CD4-positive, alpha-beta T cell treated with Interleukin-17A for 1 hour (primary cell): ENCODE results near the gene OVOL2.
A peak's percentile ranks its signal among the peaks of the same experiment; 100 is the strongest.
"Not testable (repeated sequence)": the region's sequence is repeated elsewhere in the genome, so short reads cannot be mapped to it uniquely, and the experiment has no call there.

Experiments
- DNase-seq: peaks from one replicate; pipeline ENCODE4 v3.0.0-alpha.2; 2020

OVOL2 gene

GRCh38 chr20:18056174-18057100 is 1.3 kb downstream of the OVOL2 start:
- no peak for DNase-seq

- no peak for DNase-seq
These were observed 2.5 kb downstream of the OVOL2 start for GRCh38 chr20:18055261-18055660.

GRCh38 chr20:18052856-18053255 is 4.9 kb downstream of the OVOL2 start:
- DNase-seq, result no peak

GRCh38 chr20:18050628-18051027 is 7.1 kb downstream of the OVOL2 start:
- DNase-seq, result no peak

- DNase-seq, result no peak
These were observed 9.5 kb downstream of the OVOL2 start for GRCh38 chr20:18048176-18048575.

GRCh38 chr20:18046535-18046934 is 11.2 kb downstream of the OVOL2 start:
- no peak for DNase-seq

- no peak for DNase-seq
These were observed 15.5 kb downstream of the OVOL2 start for GRCh38 chr20:18042229-18042628.

- DNase-seq, result no peak
These were observed 16.3 kb downstream of the OVOL2 start for GRCh38 chr20:18041462-18041861.

GRCh38 chr20:18039063-18039462 is 18.7 kb downstream of the OVOL2 start:
- no peak for DNase-seq

- no peak for DNase-seq
These were observed 23.7 kb downstream of the OVOL2 start for GRCh38 chr20:18034039-18034438.

- no peak for DNase-seq
These were observed 24.5 kb downstream of the OVOL2 start for GRCh38 chr20:18032977-18033892.

GRCh38 chr20:18031888-18032509 is 25.7 kb downstream of the OVOL2 start:
- no peak for DNase-seq

- no peak for DNase-seq
These were observed 26.7 kb downstream of the OVOL2 start for GRCh38 chr20:18031050-18031449.

- no peak for DNase-seq
These were observed 27.7 kb downstream of the OVOL2 start for GRCh38 chr20:18030020-18030419.

- DNase-seq, result not testable (repeated sequence)
These were observed 30.7 kb downstream of the OVOL2 start for GRCh38 chr20:18027011-18027410.

GRCh38 chr20:18024606-18025127 is 33.0 kb downstream of the OVOL2 start:
- no peak for DNase-seq

GRCh38 chr20:18020931-18021330 is 36.8 kb downstream of the OVOL2 start:
- no peak for DNase-seq

- peak; percentile 8 for DNase-seq
These were observed 38.6 kb downstream of the OVOL2 start for GRCh38 chr20:18019068-18019467.

- DNase-seq, result no peak
These were observed 39.6 kb downstream of the OVOL2 start for GRCh38 chr20:18018100-18018499.

- DNase-seq, result no peak
These were observed 40.9 kb downstream of the OVOL2 start for GRCh38 chr20:18016772-18017171.

GRCh38 chr20:18014411-18014810 is 43.3 kb downstream of the OVOL2 start:
- DNase-seq, result no peak

GRCh38 chr20:18012901-18013300 is 44.8 kb downstream of the OVOL2 start:
- no peak for DNase-seq
